Measurements from ENCODE around the gene HPSE2.

GRCh38 chr10:98919899-98920298 is 315.8 kb downstream of the HPSE2 start:
- TF ChIP-seq CTCF (IDR thresholded peaks at IDR 0.05) (no peak), POLR2AphosphoS5 (IDR thresholded peaks at IDR 0.05; ENCODE audit: low read depth, low read length) (no peak), REST (IDR thresholded peaks at IDR 0.05; ENCODE audit: insufficient read depth in 1 of 2, low read depth in 2 of 2, low read length in 1 of 2) (no peak), TCF7L2 (IDR thresholded peaks at IDR 0.05; ENCODE audit: low read depth, low read length) (no peak)
